Stimulated activated CD4-positive, alpha-beta T cell treated with anti-CD3 and anti-CD28 coated beads, Interleukin-1b, Interleukin-23, amount 100 ng/mL, for 4 hours (primary cell): ENCODE results near the gene CEBPB.
"Not testable (repeated sequence)": the region's sequence is repeated elsewhere in the genome, so short reads cannot be mapped to it uniquely, and the experiment has no call there.

ENCODE experiments used
- DNase-seq, 2 donors: peaks; one replicate each; pipeline ENCODE4 v3.0.0-alpha.2; 2020; ENCODE audit warnings: low read depth in 2 of 2

CEBPB gene

DNA sequence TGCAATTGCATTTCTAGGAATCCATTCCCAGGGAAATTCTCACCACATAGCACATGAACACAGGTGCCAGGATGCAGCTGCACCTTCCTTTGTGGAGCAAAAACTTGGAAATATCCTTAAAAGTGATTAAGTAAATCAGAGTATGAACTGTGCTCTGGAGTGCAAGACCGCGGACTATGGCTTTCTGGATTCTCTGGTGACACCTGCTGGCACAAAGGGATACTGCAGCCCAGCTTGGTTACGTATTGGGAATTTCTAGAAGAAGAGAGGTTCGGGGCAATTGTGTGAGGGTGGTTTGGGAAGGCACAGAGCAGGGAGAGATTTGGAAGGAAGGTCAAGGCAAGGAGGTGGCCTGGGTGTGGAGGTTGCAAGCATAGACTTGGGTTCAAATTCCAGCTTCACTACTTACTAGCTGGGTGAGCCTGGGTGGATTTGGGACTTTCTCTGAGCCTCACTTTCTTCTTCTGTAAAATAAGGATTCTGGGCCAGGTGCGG, 21.3 kb upstream of the CEBPB start:
- peak; percentile 79 to 85 for DNase-seq

DNA sequence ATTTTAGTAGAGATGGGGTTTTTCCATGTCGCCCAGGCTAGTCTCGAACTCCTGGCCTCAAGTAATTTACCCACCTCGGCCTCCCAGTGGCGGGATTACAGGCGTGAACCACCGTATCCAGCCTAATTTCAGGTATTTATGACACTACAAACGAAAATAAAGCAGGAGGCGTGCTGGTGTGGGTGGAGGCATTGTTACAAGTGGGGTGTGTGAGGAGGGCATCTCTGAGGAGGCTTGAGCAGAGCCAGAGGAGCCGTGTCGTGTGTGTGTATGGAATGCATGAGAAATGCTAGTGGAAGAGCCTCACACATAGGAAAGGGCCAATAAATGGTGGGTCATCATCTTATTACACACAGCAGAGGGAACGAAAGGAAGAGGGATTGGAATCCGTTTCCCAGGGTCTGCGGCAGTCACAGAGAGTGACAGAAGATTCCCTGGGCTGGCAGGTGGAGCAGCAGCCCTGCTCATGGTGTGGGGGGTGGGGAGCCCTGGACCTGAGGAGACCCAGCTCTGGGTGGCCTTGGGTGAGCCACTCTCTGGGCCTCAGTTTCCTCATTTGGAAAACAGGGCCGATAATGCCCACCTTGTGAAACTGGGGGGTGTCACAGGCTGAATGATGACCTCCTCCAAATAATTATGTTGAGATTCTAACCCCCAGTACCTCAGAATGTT, 19.9 kb upstream of the CEBPB start:
- no peak for DNase-seq

DNA sequence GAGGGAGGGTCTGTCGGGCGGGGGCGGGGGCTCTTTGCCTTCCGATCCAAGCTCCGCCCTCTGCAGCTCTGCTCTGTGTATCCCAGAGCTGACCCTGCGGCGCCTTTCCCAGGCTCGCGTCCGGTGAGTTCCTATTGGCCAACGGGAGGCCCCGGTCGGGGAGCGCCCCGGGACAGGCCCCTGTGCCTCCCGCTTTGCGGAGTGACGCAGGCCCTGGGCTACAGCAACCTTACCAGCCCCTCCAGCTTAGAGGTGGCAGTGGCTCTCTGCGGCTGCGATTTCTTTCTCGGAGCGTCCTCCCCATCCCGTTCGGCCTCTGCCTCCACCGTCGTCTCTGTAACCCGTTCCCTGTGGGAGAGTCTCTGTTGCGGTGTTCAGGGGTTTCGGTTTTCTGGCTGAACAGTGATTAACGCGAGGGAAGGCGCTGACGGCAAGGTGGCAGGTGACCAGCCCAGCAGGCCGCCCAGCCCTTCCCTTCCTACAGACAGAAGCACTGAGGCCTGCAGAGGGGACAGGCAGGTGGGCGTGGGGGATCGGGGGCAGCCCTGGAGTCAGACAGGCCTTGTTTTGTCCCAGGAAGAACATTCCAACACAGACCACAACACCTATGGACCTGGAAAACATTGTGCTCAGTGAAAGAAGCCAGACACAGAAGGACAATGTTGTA, 18.1 kb upstream of the CEBPB start:
- no peak for DNase-seq

DNA sequence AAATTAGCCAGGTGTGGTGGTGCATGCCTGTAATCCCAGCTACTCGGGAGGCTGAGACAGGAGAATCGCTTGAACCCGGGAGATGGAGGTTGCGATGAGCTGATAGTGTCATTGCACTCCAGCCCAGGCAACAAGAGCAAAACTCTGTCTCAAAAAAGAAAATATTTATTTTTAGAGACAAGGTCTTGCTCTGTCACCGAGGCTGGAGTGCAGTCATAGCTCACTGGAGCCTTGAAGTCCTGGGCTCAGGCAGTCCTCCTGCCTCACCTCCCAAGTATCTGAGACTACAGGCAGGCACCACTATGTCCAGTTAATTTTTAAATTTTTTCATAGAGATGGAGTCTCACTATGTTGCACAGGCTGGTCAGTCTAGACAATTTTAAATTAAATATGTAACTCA, 16.2 kb upstream of the CEBPB start:
- no peak for DNase-seq

DNA sequence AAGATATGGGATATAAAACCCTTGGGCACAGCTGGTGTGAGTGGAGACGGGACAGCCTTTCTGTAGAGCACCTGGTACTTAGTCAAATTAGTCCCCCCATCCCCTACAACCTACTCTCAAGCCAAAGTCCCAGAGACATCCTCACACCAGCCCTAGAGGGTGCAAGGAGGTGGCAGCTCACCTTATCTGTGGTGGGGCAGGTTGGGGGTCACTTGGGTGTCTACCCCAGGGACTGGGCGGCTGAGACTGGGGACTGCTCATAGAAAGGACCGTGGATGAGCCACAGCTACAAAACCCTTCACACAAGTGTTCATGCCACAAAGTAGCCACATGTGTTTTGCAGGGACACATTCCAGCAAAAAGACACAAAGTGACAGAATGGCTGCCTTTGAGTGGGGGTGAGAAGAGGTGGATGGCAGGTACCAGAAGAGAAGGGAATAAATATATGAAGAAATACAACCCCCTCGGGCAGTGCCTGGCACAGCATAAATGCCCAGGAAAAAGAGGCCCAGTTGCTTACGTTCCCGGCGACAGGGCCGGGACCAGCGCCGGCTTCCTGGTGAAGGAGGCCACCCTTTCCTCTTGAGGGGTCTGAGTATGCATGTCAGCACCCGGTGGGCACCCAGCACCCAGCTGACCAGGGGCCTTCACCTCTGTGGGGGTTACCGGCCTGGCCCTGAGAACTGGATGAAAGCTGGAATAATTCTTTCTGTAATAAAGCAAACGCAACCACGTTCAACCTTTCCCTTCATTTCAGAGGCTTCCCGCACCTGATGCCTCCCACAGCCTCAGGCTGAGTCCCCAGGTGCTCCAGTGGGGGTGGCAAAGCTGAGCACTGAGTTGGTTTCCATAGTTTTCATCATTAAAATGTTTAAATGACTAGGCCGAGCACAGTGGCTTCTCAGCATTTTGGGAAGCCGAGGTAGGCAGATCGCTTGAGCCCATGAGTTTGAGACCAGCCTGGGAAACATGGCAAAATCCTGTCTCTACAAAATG, 14.4 kb upstream of the CEBPB start:
- DNase-seq, result no peak

DNA sequence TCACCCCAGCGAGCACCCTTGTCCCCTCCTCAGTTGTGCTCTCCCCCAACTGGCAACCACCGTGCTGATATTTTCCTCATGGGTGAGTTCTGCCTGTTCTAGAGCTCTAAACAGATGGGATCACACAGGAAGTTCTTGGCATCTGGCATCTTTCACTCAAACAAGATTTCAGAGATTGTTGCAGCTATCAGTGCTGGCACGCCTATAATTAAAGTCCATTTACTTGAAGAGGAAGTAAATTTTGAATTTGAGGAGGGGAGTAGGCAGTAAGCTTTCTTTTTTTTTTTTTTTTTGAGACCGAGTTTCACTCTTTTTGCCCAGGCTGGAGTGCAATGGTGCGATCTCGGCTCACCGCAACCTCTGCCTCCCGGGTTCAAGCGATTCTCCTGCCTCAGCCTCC, 12.0 kb upstream of the CEBPB start:
- not testable (repeated sequence) for DNase-seq

DNA sequence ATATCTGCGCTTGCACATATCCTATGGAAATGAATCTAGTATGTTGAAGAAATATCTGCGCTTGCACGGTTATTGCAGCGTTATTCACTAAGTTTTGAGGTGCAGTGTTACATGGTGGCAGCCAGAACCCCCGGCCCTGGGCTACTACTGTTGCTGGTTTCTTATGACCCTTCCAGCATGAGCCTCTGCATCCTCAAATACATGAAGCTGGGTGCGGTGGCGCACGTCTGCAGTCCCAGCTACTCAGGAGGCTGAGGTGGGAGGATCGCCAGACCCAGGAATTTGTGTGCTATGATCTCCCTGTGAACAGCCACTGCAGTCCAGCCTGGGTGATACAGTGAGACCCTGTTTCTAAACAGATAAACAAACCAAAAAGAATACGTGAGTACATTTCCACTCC, 9.3 kb upstream of the CEBPB start:
- no peak for DNase-seq

DNA sequence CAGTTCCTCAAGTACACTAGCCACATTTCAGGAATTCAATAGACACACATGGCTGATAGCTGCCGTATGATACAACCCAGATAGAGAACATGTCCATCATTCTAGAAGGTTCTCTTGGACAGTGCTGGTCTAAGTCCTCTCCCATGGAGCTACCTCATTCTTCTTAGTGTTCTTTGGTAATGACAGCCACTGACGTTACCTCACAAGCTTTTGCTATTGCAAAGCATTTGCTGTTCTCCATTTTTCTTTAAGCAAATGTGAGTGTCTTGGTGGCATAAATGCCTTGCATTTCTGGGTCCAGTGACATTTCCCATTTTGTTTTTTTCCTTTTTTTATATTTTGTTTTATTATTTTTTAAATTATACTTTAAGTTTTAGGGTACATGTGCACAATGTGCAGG, 8.3 kb upstream of the CEBPB start:
- DNase-seq, result no peak

DNA sequence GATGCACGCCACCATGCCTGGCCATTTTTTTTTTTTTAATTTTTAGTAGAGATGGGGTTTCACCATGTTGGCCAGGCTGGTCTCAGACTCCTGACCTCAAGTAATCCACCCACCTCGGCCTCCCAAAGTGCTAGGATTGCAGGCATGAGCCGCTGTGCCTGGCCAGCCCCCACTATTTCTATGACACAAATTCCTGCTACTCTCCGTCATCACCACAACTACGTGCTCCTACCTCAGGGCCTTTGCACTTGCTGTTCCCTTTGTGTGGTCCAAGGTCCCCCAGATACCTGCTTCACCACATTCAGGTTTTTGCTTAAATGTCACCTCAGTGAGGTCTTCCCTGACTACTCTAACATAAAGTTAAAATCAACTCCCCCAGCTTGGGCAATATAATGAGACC, 5.2 kb upstream of the CEBPB start:
- DNase-seq, result no peak

DNA sequence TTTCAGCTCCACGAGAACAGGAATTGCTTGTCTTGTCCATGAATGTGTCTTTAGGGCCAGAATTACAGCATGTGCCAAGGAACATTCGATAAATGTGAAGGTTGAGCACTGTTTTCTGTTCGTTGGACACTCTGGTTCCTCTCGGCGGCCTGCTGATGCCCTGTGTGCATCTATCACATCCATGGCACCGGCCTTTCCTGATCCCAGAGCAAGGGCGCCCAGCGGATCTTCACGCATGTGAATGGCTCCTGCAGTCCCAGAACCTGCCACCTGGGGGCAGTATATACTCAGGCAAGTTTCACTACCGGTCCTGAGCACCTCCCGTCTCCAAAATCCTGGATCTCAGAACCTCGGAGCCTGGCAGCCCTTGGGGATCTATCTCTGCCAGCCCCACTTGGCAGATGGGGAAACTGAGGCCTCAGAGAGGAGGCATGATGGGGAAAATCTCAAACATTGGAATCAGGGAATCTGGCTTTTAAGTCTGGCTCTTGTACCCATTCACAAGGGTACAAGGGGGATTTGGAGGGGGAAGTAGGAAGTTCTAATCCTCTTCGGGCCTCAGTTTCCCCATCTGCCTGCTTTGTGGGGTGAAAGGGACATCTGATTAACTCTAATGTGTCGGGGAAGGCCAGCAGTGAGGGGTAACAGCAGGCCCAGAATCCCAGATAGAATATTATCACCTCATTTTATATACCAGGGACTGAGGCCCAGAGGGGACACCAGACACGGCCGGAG, 4.3 kb upstream of the CEBPB start:
- DNase-seq, result peak; percentile 89 to 92

DNA sequence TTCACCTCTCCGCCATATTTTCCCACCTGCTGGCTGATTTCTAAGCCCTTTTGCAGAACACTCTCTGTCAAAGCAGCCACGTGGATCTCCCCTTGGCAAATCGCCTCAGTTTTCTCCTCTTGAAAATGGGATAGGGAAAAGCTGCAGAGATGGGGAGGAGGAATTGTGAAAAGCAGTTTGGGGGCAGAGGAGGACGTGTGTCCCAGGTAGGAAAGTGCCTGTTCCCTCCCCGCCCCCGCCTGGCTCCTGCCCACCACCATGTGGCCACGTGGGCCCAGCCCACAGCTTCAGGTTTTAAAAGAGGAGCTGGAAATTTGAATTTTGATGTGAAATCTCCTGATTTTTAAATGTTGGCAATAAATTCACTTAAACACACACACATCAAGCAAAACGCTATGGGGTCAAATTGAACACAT, 3.6 kb upstream of the CEBPB start:
- DNase-seq, result no peak

DNA sequence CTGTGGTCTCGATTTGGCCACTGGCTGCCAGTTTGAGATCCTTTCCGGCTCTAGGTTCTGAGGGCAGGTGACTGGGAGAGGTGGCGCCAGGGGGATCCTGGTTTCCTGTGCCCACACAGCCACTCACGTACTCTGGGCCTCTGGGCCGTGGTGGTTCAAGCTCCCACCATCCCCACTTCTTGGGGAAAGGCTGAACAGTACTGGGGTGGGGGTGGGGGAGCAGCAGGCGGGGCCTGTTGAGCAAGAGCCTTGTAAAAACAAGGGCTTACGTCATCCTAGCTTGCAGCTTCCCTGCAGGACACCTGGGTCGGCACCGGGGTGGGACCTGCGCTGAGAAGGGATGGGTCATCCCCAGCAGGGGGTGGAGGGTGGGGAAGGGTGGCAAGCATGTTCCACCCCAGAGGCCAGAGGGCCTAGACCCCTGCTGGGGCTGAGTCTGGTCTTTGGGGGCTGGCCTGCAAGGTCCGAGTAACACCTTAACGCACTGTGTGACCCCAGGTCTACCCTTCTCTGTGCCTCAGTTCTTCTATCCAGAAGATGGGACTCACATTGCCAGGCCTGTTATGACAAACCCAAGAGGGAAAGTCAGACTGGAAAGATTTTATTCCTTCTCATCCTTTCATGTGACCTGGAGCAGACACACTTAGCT, 3.1 kb upstream of the CEBPB start:
- DNase-seq, result no peak

DNA sequence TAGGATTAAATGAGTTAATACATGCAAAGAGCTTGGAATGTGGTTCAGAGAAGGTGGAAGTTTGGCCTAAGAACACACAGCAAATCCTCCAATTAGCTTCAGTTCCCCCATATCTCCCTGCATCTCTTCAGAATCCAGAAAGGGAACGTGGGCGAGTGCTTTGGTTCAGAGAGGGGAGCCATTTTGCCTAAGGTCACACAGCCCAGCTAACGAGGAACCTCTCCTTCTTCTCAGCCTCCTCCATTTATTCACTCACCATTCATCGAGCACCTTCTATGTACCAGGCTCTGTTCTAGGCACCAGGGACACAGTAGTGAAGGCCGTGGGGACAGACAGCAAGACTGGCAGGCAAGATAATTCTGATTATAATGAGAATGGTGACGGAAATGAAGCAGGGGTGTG, 2.3 kb upstream of the CEBPB start:
- DNase-seq, result no peak

DNA sequence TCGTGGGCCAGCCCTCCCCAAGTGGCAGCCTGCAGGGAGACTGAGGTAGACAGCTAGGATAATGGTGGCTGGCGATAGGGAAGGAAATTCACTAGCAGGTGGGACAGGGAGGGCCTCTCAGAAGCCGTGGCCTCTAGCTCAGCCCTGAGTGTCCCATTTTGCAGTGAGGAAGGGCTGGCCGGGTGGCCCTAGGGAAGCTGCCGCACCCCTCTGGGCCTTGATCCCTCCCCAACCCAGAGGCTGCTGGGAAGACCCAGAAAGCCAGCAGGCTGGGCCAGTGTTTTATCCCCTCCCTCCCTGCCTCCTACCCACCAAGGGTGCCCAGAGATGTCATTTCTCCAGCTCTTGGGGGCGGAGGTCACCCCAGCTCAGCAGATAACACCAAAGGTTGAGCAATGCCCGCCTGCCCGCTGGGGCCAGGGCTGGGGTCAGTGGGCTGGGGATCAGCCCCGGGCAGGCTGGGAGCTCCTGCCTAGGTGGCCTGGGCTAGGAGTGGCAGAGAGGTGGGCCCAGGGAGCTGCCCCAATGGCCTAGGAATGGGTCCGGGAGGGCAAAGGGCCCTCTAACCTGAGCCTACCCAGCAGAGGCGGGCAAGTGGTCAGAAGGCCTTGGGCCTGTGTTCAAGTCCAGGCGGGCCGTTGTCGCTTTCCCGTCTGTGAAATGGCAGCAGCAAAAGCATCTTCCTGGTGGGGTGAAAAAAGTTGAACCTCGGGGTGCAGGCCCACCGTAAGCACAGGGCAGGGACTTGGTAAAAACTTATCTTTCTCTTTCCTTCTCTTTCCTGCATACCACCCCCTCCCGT, 1.6 kb upstream of the CEBPB start:
- DNase-seq, result no peak

DNA sequence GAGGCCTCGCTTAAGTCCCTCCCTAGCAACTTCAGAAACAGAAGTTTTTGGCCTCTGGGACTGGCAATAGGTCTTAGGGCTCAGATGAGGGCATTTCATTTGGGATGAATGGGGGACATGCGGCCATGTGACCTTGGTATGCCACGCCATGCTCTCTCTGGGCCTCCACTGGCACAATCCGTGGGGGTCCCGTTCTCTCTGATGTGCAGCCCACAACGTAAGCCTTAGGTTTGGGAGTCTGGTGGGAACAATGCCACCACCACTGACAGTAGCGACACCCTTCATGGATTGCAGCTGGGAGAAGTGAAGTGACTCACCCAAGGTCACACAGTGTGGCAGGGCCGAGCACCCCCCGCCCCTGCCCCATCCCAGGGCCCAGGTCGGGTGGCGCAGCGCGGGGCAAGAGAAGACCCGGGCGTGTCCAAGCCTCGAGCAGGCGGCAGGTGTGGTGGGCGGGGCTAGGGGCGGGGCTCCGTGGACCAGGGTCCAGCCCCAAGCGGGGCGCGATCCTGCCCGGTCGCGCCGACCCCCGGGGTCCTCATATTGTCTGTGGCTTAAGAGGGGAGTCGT, 864 bp upstream of the CEBPB start:
- peak in 1 of 2 donors; percentile 40 for DNase-seq

DNA sequence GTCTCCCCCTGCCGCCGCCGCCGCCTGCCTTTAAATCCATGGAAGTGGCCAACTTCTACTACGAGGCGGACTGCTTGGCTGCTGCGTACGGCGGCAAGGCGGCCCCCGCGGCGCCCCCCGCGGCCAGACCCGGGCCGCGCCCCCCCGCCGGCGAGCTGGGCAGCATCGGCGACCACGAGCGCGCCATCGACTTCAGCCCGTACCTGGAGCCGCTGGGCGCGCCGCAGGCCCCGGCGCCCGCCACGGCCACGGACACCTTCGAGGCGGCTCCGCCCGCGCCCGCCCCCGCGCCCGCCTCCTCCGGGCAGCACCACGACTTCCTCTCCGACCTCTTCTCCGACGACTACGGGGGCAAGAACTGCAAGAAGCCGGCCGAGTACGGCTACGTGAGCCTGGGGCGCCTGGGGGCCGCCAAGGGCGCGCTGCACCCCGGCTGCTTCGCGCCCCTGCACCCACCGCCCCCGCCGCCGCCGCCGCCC, 474 bp downstream of the CEBPB start:
- DNase-seq, result peak; percentile 53 to 57

DNA sequence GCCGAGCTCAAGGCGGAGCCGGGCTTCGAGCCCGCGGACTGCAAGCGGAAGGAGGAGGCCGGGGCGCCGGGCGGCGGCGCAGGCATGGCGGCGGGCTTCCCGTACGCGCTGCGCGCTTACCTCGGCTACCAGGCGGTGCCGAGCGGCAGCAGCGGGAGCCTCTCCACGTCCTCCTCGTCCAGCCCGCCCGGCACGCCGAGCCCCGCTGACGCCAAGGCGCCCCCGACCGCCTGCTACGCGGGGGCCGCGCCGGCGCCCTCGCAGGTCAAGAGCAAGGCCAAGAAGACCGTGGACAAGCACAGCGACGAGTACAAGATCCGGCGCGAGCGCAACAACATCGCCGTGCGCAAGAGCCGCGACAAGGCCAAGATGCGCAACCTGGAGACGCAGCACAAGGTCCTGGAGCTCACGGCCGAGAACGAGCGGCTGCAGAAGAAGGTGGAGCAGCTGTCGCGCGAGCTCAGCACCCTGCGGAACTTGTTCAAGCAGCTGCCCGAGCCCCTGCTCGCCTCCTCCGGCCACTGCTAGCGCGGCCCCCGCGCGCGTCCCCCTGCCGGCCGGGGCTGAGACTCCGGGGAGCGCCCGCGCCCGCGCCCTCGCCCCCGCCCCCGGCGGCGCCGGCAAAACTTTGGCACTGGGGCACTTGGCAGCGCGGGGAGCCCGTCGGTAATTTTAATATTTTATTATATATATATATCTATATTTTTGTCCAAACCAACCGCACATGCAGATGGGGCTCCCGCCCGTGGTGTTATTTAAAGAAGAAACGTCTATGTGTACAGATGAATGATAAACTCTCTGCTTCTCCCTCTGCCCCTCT, 1.1 kb downstream of the CEBPB start:
- DNase-seq, result no peak

DNA sequence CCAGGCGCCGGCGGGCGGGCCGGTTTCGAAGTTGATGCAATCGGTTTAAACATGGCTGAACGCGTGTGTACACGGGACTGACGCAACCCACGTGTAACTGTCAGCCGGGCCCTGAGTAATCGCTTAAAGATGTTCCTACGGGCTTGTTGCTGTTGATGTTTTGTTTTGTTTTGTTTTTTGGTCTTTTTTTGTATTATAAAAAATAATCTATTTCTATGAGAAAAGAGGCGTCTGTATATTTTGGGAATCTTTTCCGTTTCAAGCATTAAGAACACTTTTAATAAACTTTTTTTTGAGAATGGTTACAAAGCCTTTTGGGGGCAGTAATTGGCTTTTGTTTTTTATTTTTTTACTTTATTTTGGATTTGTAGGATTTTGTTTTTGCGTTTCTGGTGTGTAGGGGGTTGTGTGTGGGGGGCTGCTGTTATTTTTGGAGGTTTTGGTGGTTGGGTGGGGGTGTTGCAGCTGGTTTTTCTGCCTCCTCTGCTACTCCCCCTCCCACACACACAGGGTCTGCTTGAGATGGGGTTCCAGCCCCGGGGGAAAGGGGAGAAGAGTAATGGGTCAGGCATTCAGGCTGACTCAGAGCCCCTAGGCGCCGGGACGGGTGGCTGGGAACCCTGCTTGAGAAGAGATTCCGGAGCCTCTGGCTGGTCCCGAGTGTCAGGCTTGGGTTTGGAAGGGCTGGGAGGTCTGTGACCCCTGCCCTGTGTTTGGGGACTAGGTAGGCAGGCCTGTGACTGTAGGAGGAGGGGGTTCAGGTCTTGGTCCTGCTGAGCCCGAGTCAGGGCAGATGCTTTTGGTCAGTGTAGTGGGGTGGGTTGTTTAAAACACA, 2.0 kb downstream of the CEBPB start:
- peak; percentile 73 to 78 for DNase-seq
